Putamen (tissue), 1 donor: ENCODE data around the gene IL6R.
"Not testable (repeated sequence)": the region's sequence is repeated elsewhere in the genome, so short reads cannot be mapped to it uniquely, and the experiment has no call there.

Experiments
- DNase-seq: peaks from one replicate; pipeline ENCODE4 v3.0.0-alpha.2; 2016; ENCODE audit warnings: low spot score

Gene IL6R

DNA sequence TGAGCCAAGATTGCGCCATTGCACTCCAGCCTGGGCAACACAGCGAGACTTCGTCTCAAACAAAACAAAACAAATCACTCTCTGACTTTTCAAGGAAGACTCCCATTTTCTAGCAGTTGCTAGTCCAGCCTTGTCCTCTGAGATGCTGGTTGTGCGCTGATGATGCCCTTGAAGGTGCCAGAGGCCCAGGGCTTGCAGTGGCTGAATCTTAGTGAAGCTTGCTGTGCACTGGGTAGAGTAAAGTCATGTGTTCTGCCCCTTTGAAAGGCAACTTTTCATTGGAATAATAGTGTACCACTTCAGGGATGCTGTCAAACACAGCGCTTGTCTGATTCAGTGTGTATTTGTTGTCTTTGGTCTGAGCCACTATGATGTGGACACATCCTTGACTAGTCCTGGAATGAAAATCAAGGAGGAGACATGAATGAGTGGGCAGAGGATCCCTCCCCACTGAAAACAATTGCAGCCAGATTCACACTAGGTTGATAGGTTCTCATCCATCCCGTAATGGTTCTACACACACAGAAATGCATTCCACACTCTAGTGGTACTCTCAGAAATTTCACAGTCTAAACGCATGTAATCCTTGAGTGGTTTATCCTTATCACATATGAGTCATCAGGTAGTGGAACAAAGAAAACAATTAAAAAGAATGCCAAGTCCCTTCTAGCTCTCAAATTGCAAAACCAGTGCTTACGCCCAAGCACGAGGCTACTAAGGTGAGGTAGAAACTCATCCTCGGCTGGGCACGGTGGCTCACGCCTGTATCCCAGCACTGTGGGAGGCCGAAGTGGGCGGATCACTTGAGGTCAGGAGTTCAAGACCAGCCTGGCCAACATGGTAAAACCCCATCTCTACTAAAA lies 79.0 kb downstream of the IL6R start:
- no peak for DNase-seq

DNA sequence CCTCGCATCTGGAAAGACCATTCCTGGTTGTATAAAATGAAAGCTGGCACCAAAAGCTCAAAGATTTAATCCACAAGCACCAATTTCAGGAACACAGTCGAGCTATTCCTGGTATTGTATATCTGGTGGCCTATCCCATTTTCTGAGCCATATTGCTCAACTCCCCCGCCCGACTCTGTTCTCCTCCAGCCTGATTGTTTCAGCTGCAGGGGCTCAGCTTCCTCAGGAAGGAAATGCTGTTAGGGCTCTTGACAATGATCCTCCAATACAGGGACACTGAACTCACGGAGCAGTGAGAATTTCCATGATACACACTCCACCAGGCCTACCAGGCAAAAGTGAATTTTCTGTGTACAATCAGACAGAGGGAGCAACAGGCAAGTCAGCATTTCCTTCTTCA lies 80.0 kb downstream of the IL6R start:
- DNase-seq, result no peak

DNA sequence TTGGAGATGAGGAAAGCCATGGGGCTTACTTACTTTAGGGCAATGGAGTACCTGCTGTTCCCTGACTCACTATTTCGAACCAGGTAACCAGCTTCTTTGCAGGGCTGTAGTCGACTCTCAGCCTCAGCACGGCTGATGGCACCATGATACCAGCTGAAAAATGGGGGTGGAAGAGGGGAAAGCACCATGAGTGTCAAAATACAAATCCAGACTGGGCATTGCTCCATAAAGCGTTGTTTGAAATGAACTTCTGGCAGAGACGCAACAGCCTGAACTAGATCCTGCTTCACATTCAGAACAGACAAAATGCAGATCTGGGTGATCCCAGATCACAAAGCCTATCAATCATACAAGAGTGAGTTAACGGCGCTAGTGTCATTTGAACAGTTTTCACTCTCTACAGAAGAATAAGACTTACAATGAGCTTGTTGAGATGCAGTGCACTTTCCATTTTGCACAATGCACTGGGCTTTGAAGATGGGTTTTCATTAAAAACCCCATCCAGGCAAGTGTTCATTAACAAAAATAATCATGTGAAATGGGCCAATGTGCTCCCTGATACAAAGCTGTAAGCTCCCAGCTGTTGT lies 80.9 kb downstream of the IL6R start:
- DNase-seq, result no peak

DNA sequence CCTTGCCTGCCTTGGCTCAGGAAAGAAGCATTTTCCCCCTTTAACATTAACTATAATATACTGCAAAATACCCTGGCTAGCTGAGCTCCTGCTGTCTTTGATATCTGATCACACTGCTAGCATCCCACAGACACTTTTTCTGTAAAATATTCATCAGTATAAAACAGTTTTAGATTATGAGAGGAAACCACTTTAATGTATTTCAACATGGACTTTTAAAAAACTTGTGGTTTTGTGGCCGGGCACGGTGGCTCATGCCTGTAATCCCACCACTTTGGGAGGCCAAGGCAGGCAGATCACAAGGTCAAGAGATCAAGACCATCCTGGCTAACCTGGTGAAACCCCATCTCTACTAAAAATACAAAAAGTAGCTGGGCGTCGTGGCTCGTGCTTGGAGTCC lies 81.6 kb downstream of the IL6R start:
- not testable (repeated sequence) for DNase-seq

DNA sequence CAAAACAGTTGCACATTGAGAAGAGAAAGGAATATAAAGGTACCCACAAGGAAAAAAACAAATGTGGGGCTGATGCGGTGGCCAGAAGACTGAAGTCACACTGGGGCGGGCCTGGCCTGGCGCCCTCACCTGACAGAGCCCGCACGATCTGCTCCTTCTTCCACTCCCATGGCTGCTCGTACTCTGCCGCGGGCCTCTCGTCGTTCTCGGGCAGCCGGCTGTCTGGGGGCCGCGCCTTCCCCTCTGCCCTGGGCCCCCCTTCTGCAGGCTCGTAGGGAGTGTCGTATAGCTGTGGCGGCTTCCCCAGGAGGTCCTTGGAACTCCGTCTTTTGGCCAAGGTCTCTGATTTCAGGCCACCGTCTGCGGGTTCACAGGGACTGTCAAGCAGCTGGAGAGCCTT lies 83.8 kb downstream of the IL6R start:
- DNase-seq, result no peak

DNA sequence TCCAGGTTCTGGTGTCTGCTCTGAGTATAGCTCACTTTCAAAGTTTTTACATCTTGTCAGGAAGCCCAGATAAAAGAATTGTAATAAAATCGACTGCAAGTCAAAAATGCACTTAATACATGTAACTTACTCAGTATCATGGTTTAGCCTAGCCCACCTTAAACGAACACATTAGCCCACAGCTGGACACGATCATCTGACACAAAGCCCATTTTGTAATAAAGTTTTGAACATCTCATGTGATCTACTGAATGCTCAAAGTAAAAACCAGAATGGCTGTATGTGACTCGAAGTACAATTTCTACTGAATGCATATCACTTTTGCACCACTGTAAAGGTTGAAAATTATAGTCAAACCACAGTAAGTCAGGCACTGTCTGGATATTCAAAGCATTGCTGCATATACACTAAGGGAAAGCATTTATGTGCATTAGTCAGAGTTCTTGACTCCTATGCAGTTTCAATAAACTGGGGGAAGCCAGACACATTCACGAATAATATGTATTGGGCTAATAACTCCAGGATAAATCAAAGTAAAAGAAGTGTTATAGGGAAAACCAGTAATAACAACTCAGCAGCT lies 84.6 kb downstream of the IL6R start:
- DNase-seq, result no peak

DNA sequence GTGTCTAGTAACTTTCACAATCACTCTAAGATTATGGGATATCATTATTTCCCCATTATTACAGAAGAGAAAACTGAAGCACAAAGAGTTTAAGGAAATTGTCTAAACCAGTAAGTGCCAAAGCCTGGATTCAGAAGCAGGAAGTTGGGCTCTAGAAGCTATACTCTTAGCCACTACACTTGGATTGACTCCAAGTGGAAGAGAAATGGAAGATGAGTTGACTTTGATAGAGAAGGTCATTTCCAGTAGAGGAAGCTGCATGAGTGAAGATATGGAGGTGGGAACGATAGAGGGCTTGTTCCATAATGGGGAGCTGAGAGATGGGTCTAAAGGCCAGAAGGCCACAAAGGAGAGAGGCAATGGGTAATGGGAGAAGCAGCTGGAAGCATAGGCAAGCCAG lies 85.2 kb downstream of the IL6R start:
- DNase-seq, result no peak

DNA sequence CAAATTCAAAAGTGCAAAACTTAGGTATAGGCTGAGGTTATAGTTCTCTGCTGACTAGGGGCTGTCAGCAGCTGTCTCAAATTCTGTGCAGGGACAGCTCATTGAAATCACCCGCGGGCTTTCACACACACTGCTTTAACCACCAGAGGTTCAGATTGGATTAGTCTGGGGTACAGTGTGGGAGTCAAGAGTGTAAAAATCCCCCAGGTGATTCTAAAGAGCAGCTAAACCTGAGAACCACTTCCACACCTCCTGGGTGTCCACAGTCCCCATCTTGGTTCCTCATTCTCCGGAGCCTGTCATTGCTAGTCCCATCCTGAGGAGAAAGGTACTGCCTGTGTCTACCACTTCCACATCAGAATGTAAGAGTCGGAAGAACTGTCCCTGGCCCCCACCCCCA lies 87.0 kb downstream of the IL6R start:
- DNase-seq, result no peak

DNA sequence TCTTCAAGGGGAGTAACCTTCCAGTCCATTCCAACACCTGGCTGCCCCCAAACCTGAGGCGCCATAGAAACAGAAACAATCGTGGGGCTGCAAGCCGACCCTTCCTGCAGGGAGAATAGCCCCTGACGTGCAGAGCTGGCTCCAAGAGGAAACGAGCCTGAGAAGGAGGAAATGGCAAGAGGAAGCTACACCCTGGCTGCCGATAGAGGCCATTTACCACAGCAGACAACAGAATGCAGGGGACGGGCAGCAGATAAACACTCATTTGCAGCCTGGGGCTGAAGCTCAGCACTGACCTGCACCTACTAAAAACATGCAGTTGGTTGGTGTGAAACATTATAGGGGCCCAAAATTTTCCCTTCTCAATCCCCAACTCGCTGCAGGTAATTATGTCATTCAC lies 88.1 kb downstream of the IL6R start:
- DNase-seq, result no peak

DNA sequence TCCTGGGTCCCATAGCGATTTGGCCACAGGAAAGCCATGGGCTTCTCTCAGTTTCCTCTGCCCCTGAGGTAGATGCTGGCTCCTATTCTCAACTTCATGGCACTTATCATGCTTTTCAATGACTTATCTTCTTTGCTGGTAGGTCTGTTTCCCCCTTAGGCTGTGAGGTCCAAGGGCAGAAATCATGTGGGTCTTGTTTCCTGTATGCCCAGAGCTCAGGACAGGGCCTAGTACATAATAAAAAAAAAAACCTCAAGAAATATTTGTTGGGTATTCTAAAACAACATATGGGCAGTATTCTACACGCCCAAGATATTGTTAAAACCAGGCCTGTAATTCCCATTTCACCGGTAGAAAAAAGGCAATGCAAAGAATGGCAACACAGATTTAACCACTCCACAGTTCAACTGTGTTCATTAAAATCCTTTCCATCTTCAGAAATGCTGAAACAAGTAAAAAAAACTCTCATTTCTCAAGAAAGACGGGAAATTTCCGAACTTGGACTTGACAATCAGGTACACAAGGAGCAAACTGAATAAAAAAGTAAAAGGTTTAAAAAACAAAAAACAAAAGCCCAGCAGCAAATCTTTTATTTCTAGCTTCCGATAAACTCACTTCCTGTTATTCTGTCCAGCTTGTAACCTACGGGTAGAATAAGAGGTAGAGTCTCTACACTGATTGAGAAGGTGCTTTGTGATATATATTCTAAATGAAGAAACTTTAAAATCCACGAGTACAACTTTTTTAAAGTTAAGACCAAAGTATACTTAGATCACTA lies 90.5 kb downstream of the IL6R start:
- DNase-seq, result no peak

DNA sequence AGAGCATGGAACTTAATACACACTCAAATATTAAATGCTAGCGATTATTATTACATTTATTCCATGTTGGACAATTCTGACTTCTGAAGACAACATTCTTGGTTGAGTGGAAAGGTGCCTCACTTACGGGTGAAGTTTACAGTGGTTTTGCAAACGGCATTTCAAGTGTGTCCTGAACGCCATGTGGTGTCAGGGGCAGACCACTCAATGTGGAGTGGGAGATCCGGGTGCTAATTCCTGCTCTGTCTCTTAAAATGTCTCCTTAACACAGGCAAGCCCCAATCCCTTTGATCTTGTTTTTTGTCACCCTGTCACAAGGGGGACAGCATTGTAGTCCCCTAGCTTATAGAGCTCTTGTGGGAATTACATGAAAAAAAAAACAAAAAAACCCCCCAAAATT lies 91.2 kb downstream of the IL6R start:
- DNase-seq, result no peak

DNA sequence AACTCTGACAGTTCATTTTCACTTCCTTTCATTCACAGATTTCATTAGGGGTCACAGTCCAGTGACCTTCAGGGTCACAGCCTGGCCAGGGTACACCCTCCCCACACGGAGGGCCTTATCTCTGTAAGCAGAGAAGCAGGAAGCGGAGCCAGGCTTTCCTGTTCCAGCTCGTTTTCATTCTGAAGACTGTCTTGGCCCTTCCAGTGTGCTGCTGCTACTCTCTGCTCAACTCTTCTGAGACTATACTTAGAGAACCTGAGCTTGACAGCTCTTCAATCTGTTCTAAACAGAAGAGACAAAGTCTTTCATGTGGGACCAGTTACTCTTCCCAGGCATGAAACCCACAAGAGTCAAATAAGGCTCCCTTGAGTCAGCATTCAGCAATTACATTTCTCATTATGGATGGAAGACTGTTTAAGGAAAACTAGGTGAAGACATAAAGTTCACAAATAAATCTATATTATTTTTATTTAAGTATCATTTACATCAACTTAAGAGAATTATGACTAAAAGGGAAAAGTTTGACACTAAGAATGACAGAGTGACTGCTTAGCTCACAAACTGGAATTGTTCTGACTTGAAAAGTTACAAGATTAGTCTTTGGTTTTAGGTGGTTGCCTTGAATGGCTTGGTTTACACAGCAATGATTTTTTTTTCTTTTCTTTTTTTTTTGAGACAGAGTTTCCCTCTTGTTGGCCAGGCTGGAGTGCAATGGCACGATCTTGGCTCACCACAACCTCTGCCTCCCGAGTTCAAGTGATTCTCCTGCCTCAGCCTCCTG lies 92.1 kb downstream of the IL6R start:
- no peak for DNase-seq

DNA sequence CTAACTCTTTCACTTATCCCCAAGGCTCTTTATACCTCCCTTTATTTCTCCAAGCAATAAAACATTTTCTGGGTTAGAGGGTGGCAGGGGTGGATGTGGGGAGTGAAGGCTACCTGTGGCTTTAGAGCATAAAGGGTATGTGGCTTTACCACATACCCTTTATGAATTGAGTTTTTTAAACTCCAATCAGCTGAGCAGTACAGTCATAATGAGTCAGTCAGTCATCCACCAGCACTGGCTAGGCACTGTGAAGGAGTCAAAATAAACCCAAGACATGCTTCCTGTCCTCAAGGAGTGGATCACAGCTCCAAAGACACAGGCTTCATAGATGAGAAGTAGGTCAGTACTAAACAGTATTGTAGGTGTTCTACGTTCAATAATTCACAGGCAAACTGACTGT lies 94.3 kb downstream of the IL6R start:
- DNase-seq, result no peak

DNA sequence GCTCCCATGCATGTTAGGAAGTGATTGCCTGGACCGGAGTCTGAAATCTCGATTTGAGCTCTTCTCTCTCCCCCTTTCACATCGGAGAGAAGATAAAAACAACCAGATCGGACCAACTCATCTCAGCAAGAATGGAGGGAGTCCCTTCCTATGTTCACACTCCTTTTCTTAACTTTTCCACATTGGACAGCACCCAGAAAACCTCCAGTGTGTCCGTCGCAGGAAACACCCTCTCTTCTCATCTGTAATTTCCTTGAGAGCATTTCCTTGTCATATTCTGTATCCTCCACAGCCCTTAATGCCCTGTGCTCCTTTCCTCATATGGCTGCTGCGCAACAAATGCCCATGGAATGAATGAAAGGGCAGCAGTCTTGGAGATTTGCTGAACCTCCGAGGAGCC lies 95.4 kb downstream of the IL6R start:
- DNase-seq, result no peak

DNA sequence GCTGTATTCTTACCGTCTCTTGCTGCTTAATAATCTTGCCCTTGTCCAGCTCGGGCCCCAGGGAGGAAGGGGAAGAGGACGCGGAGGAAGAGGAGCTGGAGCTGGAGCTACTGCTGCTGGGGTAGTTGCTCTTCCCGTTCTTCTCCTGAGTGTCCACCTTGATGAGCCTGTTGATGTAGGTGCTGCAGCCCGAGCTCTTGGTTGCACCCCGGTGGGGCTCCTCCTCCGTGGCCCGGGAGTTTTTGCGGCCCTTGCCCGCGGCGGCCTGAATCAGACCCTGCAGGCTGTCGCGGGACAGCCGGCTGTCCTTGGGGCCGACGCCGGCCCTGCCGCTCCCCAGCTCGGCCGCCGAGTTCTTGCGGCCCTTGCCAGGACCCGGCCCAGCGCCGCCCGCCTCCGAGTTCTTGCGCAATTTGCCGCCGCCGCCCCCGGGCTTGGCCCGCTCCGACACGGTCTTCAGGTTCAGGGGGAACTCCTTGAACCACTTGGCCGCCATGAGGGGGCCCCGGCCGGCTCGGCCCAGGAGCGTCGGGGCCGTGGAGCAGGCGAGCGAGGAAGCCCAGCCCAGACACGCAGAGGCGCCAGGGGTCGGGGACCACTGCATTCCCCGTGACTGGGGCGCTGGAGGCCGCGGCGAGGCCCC lies 96.4 kb downstream of the IL6R start:
- no peak for DNase-seq

DNA sequence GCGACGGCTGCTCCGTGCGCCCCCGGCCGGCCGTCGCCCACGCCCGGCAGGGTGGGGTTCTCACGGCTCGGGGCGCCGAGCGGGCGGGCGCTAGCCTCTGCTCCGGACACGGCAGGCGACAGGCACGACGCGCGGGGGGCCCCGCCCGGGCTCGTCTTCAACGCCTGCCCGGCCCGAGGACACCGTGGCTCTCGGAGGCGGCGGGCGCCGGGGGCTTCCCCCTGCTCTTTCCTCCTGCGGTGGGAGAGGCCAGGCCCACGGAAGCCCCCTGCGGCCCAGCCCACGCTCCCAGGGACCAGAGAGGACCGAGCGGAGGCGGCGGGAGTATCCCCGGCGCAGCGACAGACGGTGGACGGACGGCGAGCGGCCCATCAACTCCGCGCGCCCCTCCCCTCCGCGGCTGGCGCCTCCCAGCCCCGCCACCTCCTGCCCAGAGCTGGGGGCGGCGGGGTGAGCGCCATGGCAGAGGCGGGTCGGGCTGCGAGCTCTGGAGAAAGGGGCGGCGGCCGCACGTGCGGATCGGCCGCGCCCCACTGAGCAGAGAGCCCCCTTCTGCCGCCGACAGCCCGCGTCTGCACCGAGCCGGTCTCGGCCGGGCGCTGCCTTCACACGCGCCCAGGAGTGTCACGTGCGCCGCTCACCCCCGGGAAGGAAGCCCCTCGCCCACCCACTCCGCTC lies 97.1 kb downstream of the IL6R start, which contains the start of the genes SHE and TDRD10:
SHE (minus strand) TSS at position 347 of the 678 bp plus-strand sequence. CDS start 386 bp downstream, outside the sequence.
TDRD10 (plus strand) TSS at position 154 of the 678 bp plus-strand sequence. CDS start 4,685 bp downstream, outside the sequence.
- no peak for DNase-seq

DNA sequence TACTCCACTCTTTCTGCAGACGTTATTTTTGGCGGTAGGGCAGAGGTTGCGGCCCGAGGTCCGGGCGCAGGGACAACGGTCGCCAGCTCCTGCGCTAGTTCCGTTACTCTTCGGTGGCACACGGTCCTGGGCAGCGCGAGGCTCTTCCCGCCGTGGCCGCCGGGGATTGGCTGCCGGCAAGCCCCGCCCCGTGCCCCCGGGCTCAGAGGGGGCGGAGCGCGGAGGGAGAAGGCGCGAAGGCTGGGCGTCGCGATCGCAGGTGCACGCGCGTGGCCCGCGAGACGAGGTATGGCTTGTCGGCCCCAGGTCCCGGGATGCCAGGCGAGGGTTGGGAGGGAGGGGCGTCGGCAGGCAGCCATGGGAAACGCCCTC lies 97.6 kb downstream of the IL6R start:
- no peak for DNase-seq

DNA sequence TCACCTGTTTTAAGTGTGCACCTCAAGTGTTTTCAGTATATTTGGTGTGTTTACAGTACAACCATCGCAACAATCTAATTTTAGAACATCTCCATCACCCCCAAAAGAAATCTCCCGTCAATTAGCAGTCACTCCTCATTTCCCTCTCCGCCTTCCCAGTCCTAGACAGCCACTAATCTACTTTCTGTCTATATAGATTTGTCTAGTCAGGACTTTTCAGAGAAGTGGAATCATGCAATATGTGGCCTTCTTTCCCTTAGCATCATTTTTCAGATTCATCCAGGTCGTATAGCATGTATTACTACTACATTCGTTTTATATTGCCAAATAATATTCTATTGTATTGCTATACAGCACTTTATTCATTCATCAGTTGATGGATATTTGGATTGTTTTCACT lies 98.8 kb downstream of the IL6R start:
- no peak for DNase-seq

DNA sequence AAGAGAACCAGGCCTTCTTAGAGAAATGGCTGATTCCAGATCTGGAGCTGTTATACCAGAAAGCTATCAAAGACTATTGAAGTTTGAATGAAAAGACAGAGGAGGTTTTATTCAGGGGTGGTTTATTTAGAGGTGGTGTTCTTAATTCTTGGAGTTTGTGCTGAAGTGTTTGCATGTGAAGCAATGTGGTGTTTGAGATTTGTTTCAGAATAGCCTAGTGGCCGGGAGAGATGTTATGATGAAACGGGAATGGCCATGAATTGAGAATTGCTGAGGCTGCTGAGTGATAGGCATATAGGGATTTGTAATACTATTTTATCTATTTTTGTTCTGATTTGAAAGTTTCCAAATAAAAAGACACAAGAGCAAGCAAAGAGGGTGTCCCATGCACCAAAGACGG lies 107.6 kb downstream of the IL6R start:
- DNase-seq, result no peak

DNA sequence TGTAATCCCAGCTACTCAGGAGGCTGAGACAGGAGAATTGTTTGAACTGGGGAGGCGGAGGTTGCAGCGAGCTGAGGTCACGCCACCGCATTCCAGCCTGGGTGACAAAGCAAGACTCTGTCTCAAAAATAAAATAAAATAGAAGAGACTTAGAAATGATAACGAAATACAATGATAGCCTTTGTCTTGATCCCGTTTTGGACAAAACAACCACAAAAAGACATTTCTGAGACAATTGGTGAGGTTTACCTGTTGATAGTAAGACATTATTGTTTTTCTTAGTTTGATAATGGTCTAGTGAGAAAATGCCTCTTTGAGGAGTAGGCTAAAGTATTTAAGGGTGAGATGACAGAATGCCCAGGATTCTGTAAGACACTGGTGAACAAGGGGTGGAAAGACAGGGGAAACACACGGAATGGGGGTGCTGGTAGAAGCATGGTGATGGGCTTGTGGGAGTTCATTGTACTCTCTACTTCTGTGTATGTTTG lies 109.0 kb downstream of the IL6R start:
- no peak for DNase-seq
